WTC11 (cell line): Measurements from ENCODE around the gene GBF1.

Experiments used
- ARID4B ChIP-seq: sonication (generic); formaldehyde crosslinking; IDR thresholded peaks from 2 replicates; pipeline ENCODE4 v1.8.0; 2023; ENCODE audit warnings: missing genetic modification reagents, mild to moderate bottlenecking, borderline replicate concordance
- ATF1 ChIP-seq: sonication (generic); formaldehyde crosslinking; IDR thresholded peaks from 2 replicates; pipeline ENCODE4 v1.8.1; 2023; ENCODE audit warnings: mild to moderate bottlenecking, moderate library complexity, missing genetic modification reagents
- CTCF ChIP-seq: fragments of 200-600 bp; IDR thresholded peaks from 2 replicates; pipeline ENCODE4 v1.8.0; 2022; ENCODE audit warnings: antibody characterized with exemption
- E2F1 ChIP-seq: sonication (generic); formaldehyde crosslinking; IDR thresholded peaks from 2 replicates; pipeline ENCODE4 v1.8.0; 2022; ENCODE audit warnings: mild to moderate bottlenecking, missing genetic modification reagents
- ELF4 ChIP-seq: sonication (generic); formaldehyde crosslinking; IDR thresholded peaks from 2 replicates; pipeline ENCODE4 v1.8.1; 2022; ENCODE audit warnings: low read depth, mild to moderate bottlenecking, moderate library complexity, missing genetic modification reagents
- ETV6 ChIP-seq: sonication (generic); formaldehyde crosslinking; IDR thresholded peaks from 2 replicates; pipeline ENCODE4 v1.8.1; 2022; ENCODE audit warnings: mild to moderate bottlenecking, missing genetic modification reagents
- MAX ChIP-seq: sonication (generic); formaldehyde crosslinking; IDR thresholded peaks from 2 replicates; pipeline ENCODE4 v1.8.0; 2022; ENCODE audit warnings: mild to moderate bottlenecking, missing genetic modification reagents
- NFYB ChIP-seq: sonication (generic); formaldehyde crosslinking; conservative IDR thresholded peaks from 2 replicates; pipeline ENCODE4 v1.8.0; 2022; ENCODE audit warnings: low read depth, missing genetic modification reagents
- NR2C2 ChIP-seq: sonication (generic); formaldehyde crosslinking; IDR thresholded peaks from 2 replicates; pipeline ENCODE4 v1.8.0; 2022; ENCODE audit warnings: mild to moderate bottlenecking, missing genetic modification reagents
- SP1 ChIP-seq: sonication (generic); formaldehyde crosslinking; conservative IDR thresholded peaks from 2 replicates; pipeline ENCODE4 v1.8.1; 2022; ENCODE audit warnings: missing genetic modification reagents
- TCF7 ChIP-seq: sonication (generic); formaldehyde crosslinking; IDR thresholded peaks from 2 replicates; pipeline ENCODE4 v1.8.0; 2022; ENCODE audit warnings: mild to moderate bottlenecking, low read depth, missing genetic modification reagents, moderate library complexity
- TP53 ChIP-seq: sonication (generic); formaldehyde crosslinking; IDR thresholded peaks from 2 replicates; pipeline ENCODE4 v1.8.1; 2023; ENCODE audit warnings: mild to moderate bottlenecking, missing genetic modification reagents
- USF2 ChIP-seq: sonication (generic); formaldehyde crosslinking; IDR thresholded peaks from 2 replicates; pipeline ENCODE4 v1.8.1; 2023; ENCODE audit warnings: mild to moderate bottlenecking, missing genetic modification reagents, moderate library complexity

GRCh38 chr10:102393411-102394078 lies 148.2 kb downstream of the GBF1 start:
- TF ChIP-seq NFYB (CRISPR knock-in tag) (no peak), CTCF (peak; percentile 88; the same call in 1 of the 2 replicates), MAX (CRISPR knock-in tag) (no peak), SP1 (CRISPR knock-in tag) (no peak), E2F1 (no peak), ETV6 (no peak), NR2C2 (CRISPR knock-in tag) (no peak), TCF7 (CRISPR knock-in tag) (no peak), TP53 (CRISPR knock-in tag) (no peak), ELF4 (CRISPR knock-in tag) (no peak), USF2 (CRISPR knock-in tag) (no peak), ATF1 (CRISPR knock-in tag) (no peak), ARID4B (no peak)
